Stimulated activated CD4-positive, alpha-beta T cell treated with anti-CD3 and anti-CD28 coated beads, Interleukin-1b, Interleukin-23, amount 100 ng/mL, for 1 hour (primary cell): ENCODE results near the gene SUN3.
A peak's percentile ranks its signal among the peaks of the same experiment; 100 is the strongest.
"Not testable (repeated sequence)": the region's sequence is repeated elsewhere in the genome, so short reads cannot be mapped to it uniquely, and the experiment has no call there.

ENCODE experiments used
- DNase-seq, 2 donors: peaks; one replicate each; pipeline ENCODE4 v3.0.0-alpha.2; 2020; ENCODE audit warnings: low read depth in 2 of 2

SUN3 gene

GRCh38 chr7:48031111-48031510, 2.2 kb upstream of the SUN3 start:
- DNase-seq, result no peak

- no peak for DNase-seq
Observed at GRCh38 chr7:48025624-48026023, 3.3 kb downstream of the SUN3 start.

GRCh38 chr7:48017674-48018073, 11.2 kb downstream of the SUN3 start:
- no peak for DNase-seq

GRCh38 chr7:48016641-48017040, 12.3 kb downstream of the SUN3 start:
- DNase-seq, result no peak

GRCh38 chr7:48011951-48012350, 17.0 kb downstream of the SUN3 start:
- DNase-seq, result no peak

- no peak for DNase-seq
Observed at GRCh38 chr7:48011323-48011722, 17.6 kb downstream of the SUN3 start.

GRCh38 chr7:48009954-48010353, 19.0 kb downstream of the SUN3 start:
- DNase-seq, result no peak

GRCh38 chr7:48009257-48009656, 19.6 kb downstream of the SUN3 start:
- DNase-seq, result no peak

- no peak for DNase-seq
Observed at GRCh38 chr7:48006866-48007265, 22.0 kb downstream of the SUN3 start.

GRCh38 chr7:48004638-48005037, 24.3 kb downstream of the SUN3 start:
- DNase-seq, result no peak

- DNase-seq, result no peak
Observed at GRCh38 chr7:48004032-48004431, 24.9 kb downstream of the SUN3 start.

- DNase-seq, result not testable (repeated sequence)
Observed at GRCh38 chr7:48000164-48000563, 28.7 kb downstream of the SUN3 start.

GRCh38 chr7:47999413-47999812, 29.5 kb downstream of the SUN3 start:
- no peak for DNase-seq

- DNase-seq, result no peak
Observed at GRCh38 chr7:47992446-47992845, 36.5 kb downstream of the SUN3 start.

- DNase-seq, result peak; percentile 67 to 69
Observed at GRCh38 chr7:47991741-47992311, 37.1 kb downstream of the SUN3 start.

GRCh38 chr7:47991270-47991669, 37.6 kb downstream of the SUN3 start:
- DNase-seq, result no peak

GRCh38 chr7:47990592-47990991, 38.3 kb downstream of the SUN3 start:
- DNase-seq, result no peak

- DNase-seq, result not testable (repeated sequence)
Observed at GRCh38 chr7:47989607-47990400, 39.1 kb downstream of the SUN3 start.

GRCh38 chr7:47988496-47989386, 40.2 kb downstream of the SUN3 start:
- DNase-seq, result no peak

GRCh38 chr7:47982610-47983009, 46.3 kb downstream of the SUN3 start:
- DNase-seq, result no peak

GRCh38 chr7:47980648-47981047, 48.3 kb downstream of the SUN3 start:
- DNase-seq, result not testable (repeated sequence)

- DNase-seq, result no peak
Observed at GRCh38 chr7:47979832-47980181, 49.1 kb downstream of the SUN3 start.
